Astrocyte of the cerebellum (primary cell): ENCODE results near the gene HPSE2.
A peak's percentile ranks its signal among the peaks of the same experiment; 100 is the strongest.

Experiments
- DNase-seq: peaks from one replicate; pipeline ENCODE4 v3.0.0-alpha.2; 2011; ENCODE audit warnings: low read depth
- H3K4me3 ChIP-seq: 2 replicates; pipeline ENCODE4 v1.5.1; 2011; ENCODE audit warnings: mild to moderate bottlenecking, low read depth, low read length, moderate library complexity
- in situ Hi-C: cut with HindIII; loops from 2 replicates; pipeline ENCODE4 v1.10.0; 2017; ENCODE audit warnings: low sequenced_read_pairs
- TF ChIP-seq, protein P1 (sequence below): IDR thresholded peaks from 2 replicates; pipeline ENCODE4 v1.5.1; 2012; ENCODE audit warnings: low read length, low read depth, moderate library complexity, mild to moderate bottlenecking; ENCODE audit errors: missing control alignments

The HPSE2 gene

DNA sequence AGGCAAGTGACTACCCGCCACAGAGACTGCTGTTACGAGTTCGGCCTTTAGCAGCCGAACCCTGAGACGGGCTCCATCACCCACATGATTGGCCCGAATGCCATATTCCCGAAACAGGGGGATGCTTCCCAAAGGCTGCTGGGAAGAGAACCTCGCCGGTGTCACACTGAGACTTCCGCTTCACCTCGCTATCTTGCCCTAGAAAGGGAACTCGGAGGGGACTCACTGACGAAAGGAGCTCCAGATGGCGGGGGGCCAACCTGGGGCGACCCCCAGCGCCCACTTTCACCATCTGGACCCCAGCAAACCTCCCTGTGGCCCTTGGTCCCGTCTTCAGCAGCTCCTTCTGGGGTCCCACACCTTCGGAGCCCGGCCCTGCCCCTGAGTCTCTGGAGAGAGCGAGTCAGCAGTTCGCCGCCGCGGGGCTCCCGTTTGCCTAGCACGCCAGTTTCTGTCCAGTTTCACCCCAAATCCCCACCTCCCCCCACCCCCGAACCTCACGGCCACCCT is 789.4 kb downstream of the HPSE2 start:
- DNase-seq = no peak
- peak overlapping the region; percentile 79 for H3K4me3 ChIP-seq
- in situ Hi-C loops = no loop called here
- TF ChIP-seq, protein P1, sequence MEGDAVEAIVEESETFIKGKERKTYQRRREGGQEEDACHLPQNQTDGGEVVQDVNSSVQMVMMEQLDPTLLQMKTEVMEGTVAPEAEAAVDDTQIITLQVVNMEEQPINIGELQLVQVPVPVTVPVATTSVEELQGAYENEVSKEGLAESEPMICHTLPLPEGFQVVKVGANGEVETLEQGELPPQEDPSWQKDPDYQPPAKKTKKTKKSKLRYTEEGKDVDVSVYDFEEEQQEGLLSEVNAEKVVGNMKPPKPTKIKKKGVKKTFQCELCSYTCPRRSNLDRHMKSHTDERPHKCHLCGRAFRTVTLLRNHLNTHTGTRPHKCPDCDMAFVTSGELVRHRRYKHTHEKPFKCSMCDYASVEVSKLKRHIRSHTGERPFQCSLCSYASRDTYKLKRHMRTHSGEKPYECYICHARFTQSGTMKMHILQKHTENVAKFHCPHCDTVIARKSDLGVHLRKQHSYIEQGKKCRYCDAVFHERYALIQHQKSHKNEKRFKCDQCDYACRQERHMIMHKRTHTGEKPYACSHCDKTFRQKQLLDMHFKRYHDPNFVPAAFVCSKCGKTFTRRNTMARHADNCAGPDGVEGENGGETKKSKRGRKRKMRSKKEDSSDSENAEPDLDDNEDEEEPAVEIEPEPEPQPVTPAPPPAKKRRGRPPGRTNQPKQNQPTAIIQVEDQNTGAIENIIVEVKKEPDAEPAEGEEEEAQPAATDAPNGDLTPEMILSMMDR = no peak

DNA sequence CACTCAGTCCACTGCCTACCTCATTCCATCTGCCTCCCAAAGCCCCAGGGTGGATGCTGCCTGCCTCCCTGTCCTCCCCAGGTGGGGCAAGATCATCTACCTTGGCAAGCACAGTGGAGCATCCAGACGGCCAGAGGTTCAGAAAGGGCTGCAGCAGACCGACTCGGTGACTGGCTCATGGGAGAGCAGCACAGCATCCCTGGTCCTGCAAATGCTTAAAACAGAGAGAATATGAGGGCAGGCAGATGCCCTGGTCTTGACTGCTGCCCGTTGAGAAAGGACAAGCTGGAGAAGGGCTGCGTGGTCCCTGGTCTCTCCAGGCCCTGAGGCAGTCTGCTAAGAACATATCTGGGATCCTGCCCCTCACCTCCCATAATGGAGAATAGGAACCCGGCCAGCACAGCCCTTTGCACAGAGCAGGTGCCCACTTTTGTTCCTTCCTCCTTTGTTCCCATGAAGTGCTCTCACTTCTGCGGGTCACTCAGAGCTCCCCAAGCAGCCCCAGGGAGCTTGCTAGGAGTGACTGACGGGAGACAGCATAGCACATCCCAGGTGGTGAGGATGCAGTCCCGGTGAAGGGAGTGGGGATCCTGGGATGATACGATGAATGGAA is 790.3 kb downstream of the HPSE2 start:
- no peak for DNase-seq
- in situ Hi-C loops = no loop called here
- peak overlapping the region; percentile 79 for H3K4me3 ChIP-seq
- TF ChIP-seq, protein P1 = no peak

DNA sequence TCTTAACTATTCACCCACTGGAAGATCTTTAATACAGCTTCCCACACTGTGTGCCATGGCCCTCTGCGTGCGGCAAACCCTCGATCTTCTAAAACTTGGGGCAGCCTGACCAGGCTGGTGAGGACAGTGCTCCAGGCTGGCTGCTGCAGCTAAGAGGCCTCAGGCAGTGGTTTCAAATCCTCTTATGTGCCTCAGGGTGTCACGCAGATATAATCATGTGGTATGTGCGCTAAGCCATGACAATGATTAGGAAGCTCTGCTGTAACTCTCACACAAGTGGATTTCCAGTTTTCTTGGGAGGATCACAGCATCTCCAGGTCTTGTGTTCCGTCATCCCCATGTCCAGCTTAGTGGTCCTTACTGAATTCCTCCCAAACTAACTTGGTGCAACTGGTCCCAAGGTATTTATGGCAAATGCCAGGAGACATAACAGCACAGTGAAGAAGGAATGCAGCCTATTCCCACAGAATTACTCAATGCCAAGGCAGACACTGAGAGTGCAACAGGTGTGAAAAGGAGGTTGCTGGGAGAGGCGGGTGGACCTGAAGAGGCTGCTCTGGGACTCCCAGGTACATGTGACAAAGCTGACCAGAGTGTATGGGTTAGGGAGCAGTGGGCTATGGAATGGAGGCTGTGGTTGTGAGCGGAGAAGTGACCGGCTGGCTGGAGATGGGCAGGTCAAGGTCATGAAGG is 791.2 kb downstream of the HPSE2 start:
- in situ Hi-C loops = no loop called here
- TF ChIP-seq, protein P1 = no peak
- H3K4me3 ChIP-seq = no peak overlapping the region
- DNase-seq = no peak

DNA sequence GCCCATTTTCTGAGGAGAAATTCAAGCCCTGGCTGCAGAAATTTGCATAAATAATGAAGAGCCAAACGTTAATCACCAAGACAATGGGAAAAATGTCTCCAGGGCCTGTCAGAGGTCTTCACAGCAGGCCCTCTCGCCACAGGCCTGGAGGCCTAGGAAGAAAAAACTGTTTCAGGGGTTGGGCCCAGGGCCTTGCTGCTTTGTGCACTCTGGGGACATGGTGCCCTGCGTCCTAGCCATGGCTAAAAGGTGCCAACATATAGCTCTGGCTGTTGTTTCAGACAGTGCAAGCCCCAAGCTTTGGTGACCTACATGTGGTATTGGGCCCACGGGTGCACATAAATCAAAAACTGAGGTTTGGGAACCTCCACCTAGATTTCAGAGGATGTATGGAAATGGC is 796.9 kb downstream of the HPSE2 start:
- no peak for DNase-seq
- no peak overlapping the region for H3K4me3 ChIP-seq
- TF ChIP-seq, protein P1 = no peak
- in situ Hi-C loops = no loop called here

DNA sequence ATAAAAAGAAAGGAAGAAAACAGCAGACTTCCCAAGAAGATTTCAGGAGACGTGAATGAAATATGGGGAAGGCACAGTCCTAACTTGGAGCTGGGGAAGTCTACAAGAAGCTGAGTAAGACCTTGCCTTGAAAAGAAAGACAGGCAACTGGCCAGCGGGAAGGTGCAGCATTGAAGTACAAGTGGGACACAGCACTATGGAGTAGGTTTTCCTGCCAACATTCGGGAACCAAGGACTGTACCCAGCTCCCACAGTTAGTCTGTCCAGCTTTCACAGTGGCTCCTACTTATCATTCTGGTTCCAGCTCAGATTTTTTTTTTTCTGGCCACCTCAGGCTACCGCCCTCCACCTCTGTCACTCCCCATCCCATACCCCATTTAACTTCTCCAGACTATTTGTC is 798.9 kb downstream of the HPSE2 start:
- in situ Hi-C loops = no loop called here
- TF ChIP-seq, protein P1 = no peak
- H3K4me3 ChIP-seq = no peak overlapping the region
- no peak for DNase-seq

DNA sequence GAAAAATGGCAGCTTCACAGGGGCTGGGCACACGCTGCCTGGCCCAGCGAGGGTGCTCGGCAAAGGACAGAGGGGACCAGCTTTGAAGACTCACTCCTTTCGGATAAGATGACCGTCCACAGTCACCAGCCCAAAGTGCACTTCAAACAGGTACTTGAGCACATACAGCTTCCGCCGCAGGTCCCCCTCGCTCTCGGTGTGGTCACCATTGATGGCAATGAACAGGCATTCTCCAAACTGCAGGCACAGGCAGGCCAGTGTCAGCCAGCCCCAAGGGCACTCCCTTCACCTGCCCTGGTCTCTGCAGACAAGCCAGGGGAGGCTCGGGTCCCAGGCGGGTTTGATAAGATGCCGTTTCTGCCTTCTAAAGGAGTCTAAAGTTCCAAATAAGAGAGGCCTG is 800.5 kb downstream of the HPSE2 start:
- DNase-seq = no peak
- no peak overlapping the region for H3K4me3 ChIP-seq
- TF ChIP-seq, protein P1 = no peak
- in situ Hi-C loops = no loop called here
